SU-DHL-6 (cell line): ENCODE data around the gene HS2ST1.

ENCODE experiments used
- H2AFZ ChIP-seq: fragments of 200-600 bp; sonication (generic); 2 replicates; pipeline ENCODE4 v1.6.1; 2014; ENCODE audit warnings: low read depth, mild to moderate bottlenecking, moderate library complexity, mixed read lengths, antibody characterized with exemption, low read length; ENCODE audit not compliant: severe bottlenecking
- H3F3A ChIP-seq: fragments of 200-600 bp; shearing (Covaris generic); 2 replicates; pipeline ENCODE4 v1.6.0; 2016; ENCODE audit warnings: antibody characterized with exemption, mild to moderate bottlenecking; ENCODE audit not compliant: insufficient read depth
- H3K27ac ChIP-seq: fragments of 200-600 bp; sonication (generic); 2 replicates; pipeline ENCODE4 v1.5.1; 2016; ENCODE audit warnings: low read depth, mild to moderate bottlenecking, low read length, moderate library complexity, mixed read lengths
- H3K27me3 ChIP-seq: fragments of 200-600 bp; sonication (generic), shearing (Covaris generic); 2 replicates; pipeline ENCODE4 v1.6.0; 2014; ENCODE audit warnings: mild to moderate bottlenecking, low read length
- H3K36me3 ChIP-seq: fragments of 200-600 bp; sonication (generic); 2 replicates; pipeline ENCODE4 v1.6.1; 2014; ENCODE audit warnings: mild to moderate bottlenecking, low read length, mixed read lengths
- H3K4me2 ChIP-seq: fragments of 300-600, 200-600 bp; shearing (Covaris generic), sonication (generic); 2 replicates; pipeline ENCODE4 v1.6.0; 2014; ENCODE audit warnings: low read length, low read depth, mild to moderate bottlenecking; ENCODE audit not compliant: poor library complexity, severe bottlenecking
- H3K4me3 ChIP-seq: fragments of 200-600 bp; sonication (generic); 2 replicates; pipeline ENCODE4 v1.5.1; 2014; ENCODE audit warnings: antibody characterized with exemption, low read length, mild to moderate bottlenecking, mixed read lengths; ENCODE audit not compliant: insufficient read depth, poor library complexity, severe bottlenecking
- H3K79me2 ChIP-seq: fragments of 200-600 bp; sonication (generic); 2 replicates; pipeline ENCODE4 v1.6.1; 2014; ENCODE audit warnings: mild to moderate bottlenecking, low read length, moderate library complexity; ENCODE audit not compliant: insufficient read depth
- H3K9ac ChIP-seq: fragments of 200-600 bp; sonication (generic); 2 replicates; pipeline ENCODE4 v1.7.0; 2014; ENCODE audit warnings: mild to moderate bottlenecking, low read length
- H3K9me2 ChIP-seq: fragments of 200-600 bp; sonication (generic); replicated peaks from 2 replicates; pipeline ENCODE4 v1.6.1; 2014; ENCODE audit warnings: low read length; ENCODE audit not compliant: insufficient read depth
- H3K9me3 ChIP-seq: fragments of 200-600 bp; sonication (generic); 2 replicates; pipeline ENCODE4 v1.6.1; 2014; ENCODE audit warnings: low read length, mixed read lengths; ENCODE audit not compliant: insufficient read depth
- H4K20me1 ChIP-seq: fragments of 200-600 bp; sonication (generic); 2 replicates; pipeline ENCODE4 v1.6.1; 2014; ENCODE audit warnings: low read depth, mild to moderate bottlenecking, antibody characterized with exemption, low read length, moderate library complexity, mixed read lengths
- EZH2phosphoT487 ChIP-seq: fragments of 200-600 bp; sonication (generic), shearing (Covaris generic); conservative IDR thresholded peaks from 2 replicates; pipeline ENCODE4 v1.6.1; 2018; ENCODE audit warnings: mild to moderate bottlenecking, antibody characterized with exemption, low read length, moderate library complexity, mixed read lengths
- TF ChIP-seq, protein P1 (sequence below): fragments of 200-600 bp; sonication (generic); IDR thresholded peaks from one replicate; pipeline ENCODE4 v1.5.1; 2017; ENCODE audit warnings: antibody characterized with exemption, mild to moderate bottlenecking, low read length, moderate library complexity; ENCODE audit not compliant: insufficient read depth, poor library complexity, severe bottlenecking

HS2ST1 gene

DNA sequence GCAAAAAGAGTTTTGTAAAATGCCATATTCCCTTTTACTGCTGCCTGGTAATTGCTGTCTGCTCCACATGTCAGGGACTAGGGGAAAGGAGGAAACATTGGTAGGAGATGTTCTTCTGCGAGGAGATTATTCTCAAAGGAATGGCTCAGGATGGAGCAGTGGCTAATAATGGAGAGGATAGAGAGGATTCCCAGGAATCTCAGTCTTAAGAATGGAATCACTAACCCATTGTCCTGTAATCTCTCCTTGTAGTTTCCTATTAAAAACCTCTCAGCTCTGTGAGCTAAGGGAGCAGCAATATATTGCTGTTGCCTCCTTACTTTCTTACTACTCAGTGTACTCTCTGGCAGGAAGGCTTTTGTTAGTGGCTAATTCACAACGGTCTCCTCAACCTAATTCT, 175.4 kb downstream of the HS2ST1 start:
- peak overlapping the region; percentile 8; the same call in 1 of the 2 replicates for H3K27ac ChIP-seq
- TF ChIP-seq, protein P1, sequence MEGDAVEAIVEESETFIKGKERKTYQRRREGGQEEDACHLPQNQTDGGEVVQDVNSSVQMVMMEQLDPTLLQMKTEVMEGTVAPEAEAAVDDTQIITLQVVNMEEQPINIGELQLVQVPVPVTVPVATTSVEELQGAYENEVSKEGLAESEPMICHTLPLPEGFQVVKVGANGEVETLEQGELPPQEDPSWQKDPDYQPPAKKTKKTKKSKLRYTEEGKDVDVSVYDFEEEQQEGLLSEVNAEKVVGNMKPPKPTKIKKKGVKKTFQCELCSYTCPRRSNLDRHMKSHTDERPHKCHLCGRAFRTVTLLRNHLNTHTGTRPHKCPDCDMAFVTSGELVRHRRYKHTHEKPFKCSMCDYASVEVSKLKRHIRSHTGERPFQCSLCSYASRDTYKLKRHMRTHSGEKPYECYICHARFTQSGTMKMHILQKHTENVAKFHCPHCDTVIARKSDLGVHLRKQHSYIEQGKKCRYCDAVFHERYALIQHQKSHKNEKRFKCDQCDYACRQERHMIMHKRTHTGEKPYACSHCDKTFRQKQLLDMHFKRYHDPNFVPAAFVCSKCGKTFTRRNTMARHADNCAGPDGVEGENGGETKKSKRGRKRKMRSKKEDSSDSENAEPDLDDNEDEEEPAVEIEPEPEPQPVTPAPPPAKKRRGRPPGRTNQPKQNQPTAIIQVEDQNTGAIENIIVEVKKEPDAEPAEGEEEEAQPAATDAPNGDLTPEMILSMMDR, result no peak
- no peak for TF ChIP-seq EZH2phosphoT487
- 0 out of 2 replicates have a peak, but pooled peaks cover 3% of the 10 kb centered on the region for H4K20me1 ChIP-seq

DNA sequence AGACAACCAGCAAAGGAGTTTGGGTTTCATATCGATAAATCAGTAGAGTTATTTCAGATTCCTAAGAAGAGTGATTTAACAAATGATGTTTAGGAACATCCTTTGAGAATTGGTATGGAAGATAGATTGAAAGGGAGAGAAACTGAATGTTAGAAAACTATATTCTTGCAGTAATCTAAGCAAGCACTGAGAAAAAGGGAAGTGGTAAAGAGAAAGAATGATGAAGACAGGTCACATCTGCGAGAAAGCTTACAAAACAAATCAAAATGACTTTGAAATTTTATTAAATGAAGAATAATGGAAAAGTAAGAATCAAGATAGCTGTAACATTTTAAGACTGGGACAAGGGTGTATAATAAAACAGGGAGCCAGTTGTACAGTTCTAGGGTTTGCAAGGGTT, 177.0 kb downstream of the HS2ST1 start:
- no peaks in the 10 kb centered on the region for H3K27me3 ChIP-seq
- H3K79me2 ChIP-seq, result peaks cover 64% of the 10 kb centered on the region
- 0 out of 2 replicates have a peak, but pooled peaks cover 3% of the 10 kb centered on the region for H4K20me1 ChIP-seq
- peak overlapping the region; percentile 26 for H3K4me2 ChIP-seq
- peak overlapping the region; percentile 54 for H3K27ac ChIP-seq
- H3K4me3 ChIP-seq, result no peak overlapping the region
- no peak for TF ChIP-seq EZH2phosphoT487
- TF ChIP-seq, protein P1, result no peak
- no peaks in the 10 kb centered on the region for H3K9me3 ChIP-seq
- peaks cover 51% of the 10 kb centered on the region for H3K36me3 ChIP-seq
- H3K9me2 ChIP-seq, result no peaks in the 10 kb centered on the region
- H2AFZ ChIP-seq, result no peak overlapping the region
- peaks cover 13% of the 10 kb centered on the region for H3F3A ChIP-seq
- H3K9ac ChIP-seq, result no peak overlapping the region

More for the DNA sequence above, 175.4 kb downstream of the HS2ST1 start:
- Histone ChIP-seq H3F3A (peaks cover 13% of the 10 kb centered on the region), H3K9me3 (no peaks in the 10 kb centered on the region), H3K79me2 (peaks cover 67% of the 10 kb centered on the region), H3K36me3 (peaks cover 53% of the 10 kb centered on the region), H3K27me3 (no peaks in the 10 kb centered on the region), H3K4me2 (no peak overlapping the region), H3K9ac (no peak overlapping the region), H2AFZ (no peak overlapping the region), H3K9me2 (no peaks in the 10 kb centered on the region), H3K4me3 (no peak overlapping the region)

DNA sequence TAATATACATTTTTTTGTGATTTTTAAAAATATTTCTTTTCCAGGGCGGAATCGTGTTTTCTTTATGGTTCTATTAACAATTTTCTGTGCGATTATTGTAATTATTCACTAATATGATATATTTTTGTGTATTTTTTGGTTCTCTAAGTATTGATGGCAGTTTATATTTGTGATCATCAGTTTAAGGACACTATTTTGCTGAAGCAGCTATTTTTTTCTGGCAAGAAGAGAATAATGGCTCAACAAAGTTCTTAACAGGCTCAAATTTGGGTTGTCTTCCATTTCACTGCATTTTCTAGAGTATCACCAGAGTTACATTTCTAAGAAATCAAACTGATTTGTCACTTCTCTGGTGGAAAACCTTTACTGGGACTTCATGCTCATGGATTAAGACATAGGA, 178.4 kb downstream of the HS2ST1 start:
- no peaks in the 10 kb centered on the region for H3K9me3 ChIP-seq
- H3K27ac ChIP-seq, result no peak overlapping the region
- no peaks in the 10 kb centered on the region for H3K9me2 ChIP-seq
- H4K20me1 ChIP-seq, result 0 out of 2 replicates have a peak, but pooled peaks cover 7% of the 10 kb centered on the region
- no peak overlapping the region for H3K4me2 ChIP-seq
- no peak overlapping the region for H2AFZ ChIP-seq
- H3K36me3 ChIP-seq, result peaks cover 55% of the 10 kb centered on the region
- peaks cover 62% of the 10 kb centered on the region for H3K79me2 ChIP-seq
- H3F3A ChIP-seq, result peaks cover 13% of the 10 kb centered on the region
- H3K9ac ChIP-seq, result no peak overlapping the region
- no peaks in the 10 kb centered on the region for H3K27me3 ChIP-seq
- TF ChIP-seq EZH2phosphoT487, result no peak
- TF ChIP-seq, protein P1, result no peak
- no peak overlapping the region for H3K4me3 ChIP-seq
